ENCODE measurements around the gene RDX.

Gene RDX

GRCh38 chr11:110269996-110270395 lies 26.4 kb downstream of the RDX start:
- TF ChIP-seq SUZ12 (IDR thresholded peaks at IDR 0.05), result no peak
- TF ChIP-seq NFRKB (IDR thresholded peaks at IDR 0.05), result no peak
- no peak for TF ChIP-seq SP1 (IDR thresholded peaks at IDR 0.05)
- TF ChIP-seq BHLHE40 (IDR thresholded peaks at IDR 0.05; ENCODE audit: borderline replicate concordance), result no peak
- no peak for TF ChIP-seq ELF4 (IDR thresholded peaks at IDR 0.05)
- no peak for TF ChIP-seq LEF1 (IDR thresholded peaks at IDR 0.05; ENCODE audit: borderline replicate concordance)
- no peak for TF ChIP-seq HDGF (IDR thresholded peaks at IDR 0.05; ENCODE audit: borderline replicate concordance)
- no peak for TF ChIP-seq L3MBTL2 (conservative IDR thresholded peaks at IDR 0.05)
- TF ChIP-seq CTBP1 (IDR thresholded peaks at IDR 0.05; ENCODE audit: borderline replicate concordance), result no peak
- no peak for TF ChIP-seq FOXA1 (IDR thresholded peaks at IDR 0.05)
- no peak for TF ChIP-seq FOXK2 (IDR thresholded peaks at IDR 0.05)
- CTCF ChIA-PET, result no interaction called here
- DNase-seq (ENCODE audit: extremely low spot score), result no peak
- POLR2A ChIA-PET, result no interaction called here

GRCh38 chr11:110268441-110268840 lies 28.0 kb downstream of the RDX start:
- CTCF ChIA-PET, result interaction anchor here (0.6 kb wide), 1 partner anchor 90 kb away, joined by 5 read pairs; no protein-coding TSS in a partner anchor
- TF ChIP-seq PKNOX1 (IDR thresholded peaks at IDR 0.05) (no peak), HDGF (IDR thresholded peaks at IDR 0.05; ENCODE audit: borderline replicate concordance) (no peak), BHLHE40 (IDR thresholded peaks at IDR 0.05; ENCODE audit: borderline replicate concordance) (no peak), SP1 (IDR thresholded peaks at IDR 0.05) (no peak), ELF4 (IDR thresholded peaks at IDR 0.05) (no peak), ZNF384 (IDR thresholded peaks at IDR 0.05) (no peak)
- POLR2A ChIA-PET, result interaction anchor here (0.7 to 0.9 kb wide), 2 partner anchors 28 to 299 kb away, joined by 3 read pairs; partner anchors contain the start of gene RDX
- DNase-seq (ENCODE audit: extremely low spot score), result no peak

- ChIA-PET POLR2A (no interaction called here), CTCF (no interaction called here)
- DNase-seq (ENCODE audit: extremely low spot score), result no peak
- TF ChIP-seq FOXM1 (IDR thresholded peaks at IDR 0.05; ENCODE audit: borderline replicate concordance) (no peak), HDGF (IDR thresholded peaks at IDR 0.05; ENCODE audit: borderline replicate concordance) (no peak), NFRKB (IDR thresholded peaks at IDR 0.05) (no peak), BHLHE40 (IDR thresholded peaks at IDR 0.05; ENCODE audit: borderline replicate concordance) (no peak), L3MBTL2 (conservative IDR thresholded peaks at IDR 0.05) (no peak), FOXA1 (IDR thresholded peaks at IDR 0.05) (no peak), SP1 (IDR thresholded peaks at IDR 0.05) (no peak), ZNF384 (IDR thresholded peaks at IDR 0.05) (no peak), TARDBP (IDR thresholded peaks at IDR 0.05) (no peak), CTBP1 (IDR thresholded peaks at IDR 0.05; ENCODE audit: borderline replicate concordance) (no peak), FOXK2 (IDR thresholded peaks at IDR 0.05) (no peak), LEF1 (IDR thresholded peaks at IDR 0.05; ENCODE audit: borderline replicate concordance) (no peak), ELF4 (IDR thresholded peaks at IDR 0.05) (no peak), PKNOX1 (IDR thresholded peaks at IDR 0.05) (no peak), ARNT (IDR thresholded peaks at IDR 0.05) (no peak), SUZ12 (IDR thresholded peaks at IDR 0.05) (no peak)
These were observed 34.4 kb downstream of the RDX start for GRCh38 chr11:110262072-110262403.

- ChIA-PET CTCF (no interaction called here), POLR2A (no interaction called here)
- no peak for TF ChIP-seq FOXM1 (IDR thresholded peaks at IDR 0.05; ENCODE audit: borderline replicate concordance)
- no peak for TF ChIP-seq ZNF384 (IDR thresholded peaks at IDR 0.05)
- TF ChIP-seq SUZ12 (IDR thresholded peaks at IDR 0.05), result no peak
- no peak for TF ChIP-seq ARNT (IDR thresholded peaks at IDR 0.05)
- no peak for TF ChIP-seq FOXA1 (IDR thresholded peaks at IDR 0.05)
- TF ChIP-seq NFRKB (IDR thresholded peaks at IDR 0.05), result no peak
- no peak for TF ChIP-seq TARDBP (IDR thresholded peaks at IDR 0.05)
- TF ChIP-seq L3MBTL2 (conservative IDR thresholded peaks at IDR 0.05), result no peak
- TF ChIP-seq HDGF (IDR thresholded peaks at IDR 0.05; ENCODE audit: borderline replicate concordance), result no peak
- TF ChIP-seq CTBP1 (IDR thresholded peaks at IDR 0.05; ENCODE audit: borderline replicate concordance), result no peak
- TF ChIP-seq SP1 (IDR thresholded peaks at IDR 0.05), result no peak
- no peak for TF ChIP-seq LEF1 (IDR thresholded peaks at IDR 0.05; ENCODE audit: borderline replicate concordance)
- DNase-seq (ENCODE audit: extremely low spot score), result no peak
These were observed 35.0 kb downstream of the RDX start for GRCh38 chr11:110261195-110262071.

GRCh38 chr11:110253525-110253924 lies 42.9 kb downstream of the RDX start:
- CTCF ChIA-PET, result no interaction called here
- TF ChIP-seq ARNT (IDR thresholded peaks at IDR 0.05), result no peak
- no peak for TF ChIP-seq ELF4 (IDR thresholded peaks at IDR 0.05)
- TF ChIP-seq BHLHE40 (IDR thresholded peaks at IDR 0.05; ENCODE audit: borderline replicate concordance), result no peak
- TF ChIP-seq FOXA1 (IDR thresholded peaks at IDR 0.05), result no peak
- TF ChIP-seq NFRKB (IDR thresholded peaks at IDR 0.05), result no peak
- TF ChIP-seq ZNF384 (IDR thresholded peaks at IDR 0.05), result no peak
- no peak for TF ChIP-seq L3MBTL2 (conservative IDR thresholded peaks at IDR 0.05)
- no peak for TF ChIP-seq FOXM1 (IDR thresholded peaks at IDR 0.05; ENCODE audit: borderline replicate concordance)
- TF ChIP-seq PKNOX1 (IDR thresholded peaks at IDR 0.05), result no peak
- TF ChIP-seq LEF1 (IDR thresholded peaks at IDR 0.05; ENCODE audit: borderline replicate concordance), result no peak
- TF ChIP-seq HDGF (IDR thresholded peaks at IDR 0.05; ENCODE audit: borderline replicate concordance), result no peak
- TF ChIP-seq TARDBP (IDR thresholded peaks at IDR 0.05), result no peak
- no peak for TF ChIP-seq SP1 (IDR thresholded peaks at IDR 0.05)
- no peak for TF ChIP-seq CTBP1 (IDR thresholded peaks at IDR 0.05; ENCODE audit: borderline replicate concordance)
- POLR2A ChIA-PET, result no interaction called here
- DNase-seq (ENCODE audit: extremely low spot score), result no peak

- POLR2A ChIA-PET, result no interaction called here
- TF ChIP-seq SUZ12 (IDR thresholded peaks at IDR 0.05) (no peak), FOXM1 (IDR thresholded peaks at IDR 0.05; ENCODE audit: borderline replicate concordance) (no peak)
- DNase-seq (ENCODE audit: extremely low spot score), result no peak
- CTCF ChIA-PET, result no interaction called here
These were observed 44.6 kb downstream of the RDX start for GRCh38 chr11:110251836-110252235.
